Testis (tissue), 3 donors: ENCODE results near the gene DYNC2LI1. TPM values are rescaled to one million over a fixed set of nuclear protein-coding genes. Genes with fewer than 3 reads are reported as not detected.

Source experiments
- DNase-seq: peaks from one replicate; pipeline ENCODE4 v3.0.0-alpha.2; 2019
- H3K27ac ChIP-seq, 2 donors: fragments of 200-600 bp; sonication (generic); one replicate each; pipeline ENCODE4 v1.5.1; 2019
- H3K27me3 ChIP-seq: fragments of 200-600 bp; sonication (generic); one replicate; pipeline ENCODE4 v1.5.1; 2019
- H3K36me3 ChIP-seq: fragments of 200-600 bp; sonication (generic); one replicate; pipeline ENCODE4 v1.5.1; 2017; ENCODE audit warnings: low read depth; ENCODE audit errors: missing control alignments
- H3K4me1 ChIP-seq: fragments of 200-600 bp; sonication (generic); one replicate; pipeline ENCODE4 v1.5.1; 2019
- H3K4me3 ChIP-seq, 2 donors: fragments of 200-600 bp; sonication (generic); one replicate each; pipeline ENCODE4 v1.5.1; 2017 to 2019
- H3K9me3 ChIP-seq: fragments of 200-600 bp; sonication (generic); one replicate; pipeline ENCODE4 v1.5.1; 2017
- CTCF ChIP-seq, 3 experiments: fragments of 450-650 bp in 2 of 3; fragments of 200-600 bp in 1 of 3; sonication (generic) in 1 of 3; IDR thresholded peaks; one replicate each; pipeline ENCODE4 v1.5.1; 2016 to 2019; ENCODE audit warnings: antibody characterized with exemption in 3 of 3, mild to moderate bottlenecking in 2 of 3, moderate library complexity in 1 of 3
- POLR2A ChIP-seq: fragments of 450-650 bp; IDR thresholded peaks from one replicate; pipeline ENCODE4 v1.6.1; 2017; ENCODE audit warnings: antibody characterized with exemption, mild to moderate bottlenecking, moderate library complexity
- WGBS, 2 donors: methylation state at CpG; one replicate each; pipeline ENCODE4 v1.1.5; 2018; 5-methylcytosine and 5-hydroxymethylcytosine counted together
- intact Hi-C: fragments of 100-400 bp; cut with DNase I; formaldehyde crosslinking; loops from one replicate; pipeline ENCODE4 v1.15.1; 2023; ENCODE audit warnings: low total_unique reads
- polyA plus RNA-seq: library from polyadenylated mRNA; stranded (reverse); fragments of 350-450 nt; fragmentation: Illumina TruSeq; extraction: RNeasy Lipid Tissue Mini Kit (QIAGEN cat#74804); gene quantifications from one replicate; pipeline ENCODE4 v1.2.3, GENCODE V29; 2014; ENCODE audit warnings: low read depth, low replicate concordance; ENCODE audit not compliant: insufficient read depth
- total RNA-seq, 2 donors: library from RNA; depleted of rRNA; stranded (reverse); fragments of >200 nt; gene quantifications; one replicate each; pipeline ENCODE4 v1.2.3, GENCODE V29; 2016

DYNC2LI1 gene
- total and polyA plus RNA-seq, 3 donors from 2014 or later = 48.8 to 66.8 (median 60.4) TPM

GRCh38 chr2:43794956-43795355, 21.1 kb downstream of the DYNC2LI1 start:
- no peak overlapping the region for H3K27ac ChIP-seq
- H3K36me3 ChIP-seq = no peaks in the 10 kb centered on the region
- no peaks in the 10 kb centered on the region for H3K27me3 ChIP-seq
- DNase-seq = no peak
- TF ChIP-seq CTCF (IDR thresholded peaks at IDR 0.05) = no peak
- TF ChIP-seq POLR2A = no peak
- no peak overlapping the region for H3K4me3 ChIP-seq
- 93 to 94% methylated on average over 9 of the region's 9 CpGs for WGBS, 2 donors
- H3K4me1 ChIP-seq = peaks cover 4% of the 10 kb centered on the region
- H3K9me3 ChIP-seq = no peaks in the 10 kb centered on the region
- intact Hi-C loops = no loop called here

GRCh38 chr2:43796206-43796605, 22.4 kb downstream of the DYNC2LI1 start:
- 53 to 62% methylated on average over 1 of the region's 1 CpG for WGBS, 2 donors
- Histone ChIP-seq H3K4me1 (no peaks in the 10 kb centered on the region), H3K9me3 (no peaks in the 10 kb centered on the region), H3K27me3 (no peaks in the 10 kb centered on the region), H3K27ac (no peak overlapping the region), H3K36me3 (no peaks in the 10 kb centered on the region), H3K4me3 (no peak overlapping the region)
- intact Hi-C loops = no loop called here
- TF ChIP-seq CTCF (IDR thresholded peaks at IDR 0.05) (no peak), POLR2A (no peak)
- no peak for DNase-seq

- H3K4me3 ChIP-seq = no peak overlapping the region
- no peaks in the 10 kb centered on the region for H3K36me3 ChIP-seq
- peak in 1 of 3 experiments; percentile 21 for TF ChIP-seq CTCF (IDR thresholded peaks at IDR 0.05)
- TF ChIP-seq POLR2A = no peak
- H3K27me3 ChIP-seq = no peaks in the 10 kb centered on the region
- no peaks in the 10 kb centered on the region for H3K4me1 ChIP-seq
- no peak for DNase-seq
- H3K9me3 ChIP-seq = no peaks in the 10 kb centered on the region
- H3K27ac ChIP-seq = no peak overlapping the region
- intact Hi-C loops = no loop called here
- WGBS, 2 donors = 88 to 89% methylated on average over 4 of the region's 4 CpGs
These were observed 24.5 kb downstream of the DYNC2LI1 start for GRCh38 chr2:43798300-43798699.

GRCh38 chr2:43800894-43801293, 27.1 kb downstream of the DYNC2LI1 start:
- H3K4me1 ChIP-seq = no peaks in the 10 kb centered on the region
- no peak overlapping the region for H3K4me3 ChIP-seq
- no peak overlapping the region for H3K27ac ChIP-seq
- TF ChIP-seq CTCF (IDR thresholded peaks at IDR 0.05) = no peak
- TF ChIP-seq POLR2A = no peak
- H3K9me3 ChIP-seq = no peaks in the 10 kb centered on the region
- DNase-seq = no peak
- no peaks in the 10 kb centered on the region for H3K36me3 ChIP-seq
- intact Hi-C loops = no loop called here
- no peaks in the 10 kb centered on the region for H3K27me3 ChIP-seq

- Histone ChIP-seq H3K9me3 (no peaks in the 10 kb centered on the region), H3K27ac (no peak overlapping the region), H3K36me3 (no peaks in the 10 kb centered on the region), H3K4me1 (no peaks in the 10 kb centered on the region), H3K27me3 (no peaks in the 10 kb centered on the region), H3K4me3 (no peak overlapping the region)
- no peak for DNase-seq
- intact Hi-C loops = no loop called here
- no peak for TF ChIP-seq POLR2A
- TF ChIP-seq CTCF (IDR thresholded peaks at IDR 0.05) = no peak
- 95 to 98% methylated on average over 2 of the region's 2 CpGs for WGBS, 2 donors
These were observed 28.3 kb downstream of the DYNC2LI1 start for GRCh38 chr2:43802135-43802534.
